Left lobe of liver (tissue), 2 donors: ENCODE results near the gene VGF. TPM values are rescaled to one million over a fixed set of nuclear protein-coding genes. Genes with fewer than 3 reads are reported as not detected.

Experiments used
- ATAC-seq: fragments of 200-7000 bp; cut with Tn5 transposase; one replicate; pipeline ENCODE4 v1.9.1; 2020; ENCODE audit warnings: mild to moderate bottlenecking, moderate library complexity
- DNase-seq: peaks from one replicate; pipeline ENCODE4 v3.0.0-alpha.2; 2020; ENCODE audit warnings: low spot score
- total RNA-seq: library from RNA; stranded (reverse); gene quantifications from one replicate; pipeline ENCODE4 v1.2.1, GENCODE V29; 2021
- donor health status: DM: no; HTN: no; CAD: no; lungs with moderate emphysema.
- donor health status: DM: no; HTN: yes; CAD: no.

VGF gene
- total RNA-seq, 1 donor from 2014 or later = not detected

- DNase-seq (no peak), ATAC-seq (no peak)
These were observed 1.7 kb upstream of the VGF start for GRCh38 chr7:101166909-101167644.

- no peak for ATAC-seq
- no peak for DNase-seq
These were observed 1.2 kb upstream of the VGF start for GRCh38 chr7:101166648-101166908.

GRCh38 chr7:101165958-101166647, 734 bp upstream of the VGF start:
- no peak for DNase-seq
- no peak for ATAC-seq

GRCh38 chr7:101164071-101164840, 1.1 kb downstream of the VGF start:
- DNase-seq = no peak
- peak; percentile 54 for ATAC-seq

- ATAC-seq (no peak), DNase-seq (no peak)
These were observed 1.9 kb downstream of the VGF start for GRCh38 chr7:101163279-101164070.

GRCh38 chr7:101162551-101163278, 2.7 kb downstream of the VGF start:
- DNase-seq = no peak
- peak; percentile 6 for ATAC-seq

GRCh38 chr7:101161692-101162471, 3.5 kb downstream of the VGF start:
- ATAC-seq = no peak
- no peak for DNase-seq

- ATAC-seq (no peak), DNase-seq (no peak)
These were observed 4.5 kb downstream of the VGF start for GRCh38 chr7:101160910-101161309.

GRCh38 chr7:101159696-101160674, 5.4 kb downstream of the VGF start:
- ATAC-seq = no peak
- no peak for DNase-seq

- no peak for ATAC-seq
- DNase-seq = no peak
These were observed 8.3 kb downstream of the VGF start for GRCh38 chr7:101156866-101157589.

GRCh38 chr7:101156277-101156676, 9.1 kb downstream of the VGF start:
- no peak for DNase-seq
- ATAC-seq = no peak

GRCh38 chr7:101155303-101155702, 10.1 kb downstream of the VGF start:
- DNase-seq (no peak), ATAC-seq (no peak)

- ATAC-seq (peak; percentile 50), DNase-seq (no peak)
These were observed 10.7 kb downstream of the VGF start for GRCh38 chr7:101154693-101155102.

- DNase-seq = peak; percentile 97
- ATAC-seq = peak; percentile 98
These were observed 11.2 kb downstream of the VGF start, which contains the start of gene AP1S1 for GRCh38 chr7:101153969-101154692. Gene AP1S1, plus strand, starts transcription at chr7:101154476. Its CDS starts 39 bp downstream, at chr7:101154515.

GRCh38 chr7:101151908-101152651, 13.3 kb downstream of the VGF start:
- ATAC-seq (no peak), DNase-seq (no peak)

GRCh38 chr7:101140746-101141382, 24.5 kb downstream of the VGF start:
- no peak for ATAC-seq

More at GRCh38 chr7:101140746-101141382, 24.5 kb downstream of the VGF start:
- no peak for DNase-seq
